COR-L47 (cell line): ENCODE data around the gene SLC22A31.

Source experiments
- DNase-seq: peaks from one replicate; lab custom pipeline; 2025; lab: John Stamatoyannopoulos, UW

SLC22A31 gene

GRCh38 chr16:89164847-89165680, 35.3 kb downstream of the SLC22A31 start:
- no peak for DNase-seq

- no peak for DNase-seq
Measured at GRCh38 chr16:89164436-89164835, 35.9 kb downstream of the SLC22A31 start.

GRCh38 chr16:89163297-89163696, 37.0 kb downstream of the SLC22A31 start:
- no peak for DNase-seq

GRCh38 chr16:89161763-89162713, 38.3 kb downstream of the SLC22A31 start:
- no peak for DNase-seq

GRCh38 chr16:89160977-89161701, 39.2 kb downstream of the SLC22A31 start:
- DNase-seq: no peak

- DNase-seq: no peak
Measured at GRCh38 chr16:89159850-89160354, 40.4 kb downstream of the SLC22A31 start.

- DNase-seq: no peak
Measured at GRCh38 chr16:89159066-89159849, 41.1 kb downstream of the SLC22A31 start.

GRCh38 chr16:89157778-89158177, 42.6 kb downstream of the SLC22A31 start:
- DNase-seq: no peak

GRCh38 chr16:89156740-89157645, 43.3 kb downstream of the SLC22A31 start:
- no peak for DNase-seq

- DNase-seq: no peak
Measured at GRCh38 chr16:89155851-89156739, 44.2 kb downstream of the SLC22A31 start.

GRCh38 chr16:89155184-89155679, 45.1 kb downstream of the SLC22A31 start:
- no peak for DNase-seq

- no peak for DNase-seq
Measured at GRCh38 chr16:89154390-89155183, 45.8 kb downstream of the SLC22A31 start.

- DNase-seq: no peak
Measured at GRCh38 chr16:89153848-89154271, 46.5 kb downstream of the SLC22A31 start.

GRCh38 chr16:89152831-89153700, 47.3 kb downstream of the SLC22A31 start:
- no peak for DNase-seq

GRCh38 chr16:89150981-89151380, 49.4 kb downstream of the SLC22A31 start:
- DNase-seq: no peak

- DNase-seq: no peak
Measured at GRCh38 chr16:89150090-89150835, 50.1 kb downstream of the SLC22A31 start.
